GM10248 (cell line): ENCODE measurements around the gene NPAT.

ENCODE experiments used
- CTCF ChIA-PET: fragments of 300-600 bp; sonication (Branson Sonifier 250); formaldehyde crosslinking; extraction: SDS; loops from one replicate; lab custom pipeline; 2021; ENCODE audit warnings: antibody characterized with exemption; lab: Yijun Ruan, JAX
- POLR2A ChIA-PET: fragments of 350-650 bp; sonication (Branson Sonifier 250); formaldehyde crosslinking; extraction: SDS; loops from one replicate; lab custom pipeline; 2020; ENCODE audit warnings: antibody characterized with exemption; lab: Yijun Ruan, JAX
- DNase-seq: peaks from one replicate; pipeline ENCODE4 v3.0.0; 2012; ENCODE audit errors: extremely low spot score
- TF ChIP-seq, protein P1 (sequence below): IDR thresholded peaks from 2 replicates; pipeline ENCODE4 v1.5.1; 2012; ENCODE audit warnings: mild to moderate bottlenecking, low read depth; ENCODE audit errors: extremely low read depth, missing control alignments, control extremely low read depth

NPAT gene

DNA sequence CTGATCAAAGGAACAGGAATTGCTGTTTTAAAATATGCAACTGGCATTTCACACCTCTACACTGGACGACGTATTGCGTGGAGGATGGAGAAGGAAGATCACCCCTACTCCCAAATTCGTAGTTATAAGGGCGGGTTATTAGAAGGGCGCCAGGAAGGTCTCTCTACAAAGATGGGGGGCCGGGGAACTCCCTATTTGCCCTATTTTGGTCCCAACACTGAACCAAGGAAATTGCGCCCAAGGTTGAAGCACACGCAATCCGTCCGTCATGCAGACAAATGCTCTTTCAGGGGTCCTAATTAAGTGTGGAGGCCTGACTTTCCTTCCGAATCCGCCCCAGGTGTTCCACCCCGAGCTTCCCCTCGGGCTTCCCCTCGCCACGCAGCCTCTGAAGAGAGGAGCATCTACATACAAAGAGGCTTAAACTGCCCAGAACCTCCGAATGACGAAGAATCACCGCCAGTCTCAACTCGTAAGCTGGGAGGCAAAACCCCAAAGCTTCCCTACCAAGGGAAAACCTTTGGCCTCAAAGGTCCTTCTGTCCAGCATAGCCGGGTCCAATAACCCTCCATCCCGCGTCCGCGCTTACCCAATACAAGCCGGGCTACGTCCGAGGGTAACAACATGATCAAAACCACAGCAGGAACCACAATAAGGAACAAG is 396 bp downstream of the NPAT start:
- ChIA-PET CTCF (interaction anchor here (1.0 to 2.6 kb wide), 7 partner anchors 15 to 444 kb away, joined by 3 to 12 read pairs (median 5); no protein-coding TSS in a partner anchor), POLR2A (interaction anchor here (0.5 to 1.6 kb wide), 3 partner anchors 20 to 372 kb away, joined by 3 to 6 read pairs (median 4); partner anchors contain the start of gene EXPH5)
- no peak for DNase-seq
- TF ChIP-seq, protein P1, sequence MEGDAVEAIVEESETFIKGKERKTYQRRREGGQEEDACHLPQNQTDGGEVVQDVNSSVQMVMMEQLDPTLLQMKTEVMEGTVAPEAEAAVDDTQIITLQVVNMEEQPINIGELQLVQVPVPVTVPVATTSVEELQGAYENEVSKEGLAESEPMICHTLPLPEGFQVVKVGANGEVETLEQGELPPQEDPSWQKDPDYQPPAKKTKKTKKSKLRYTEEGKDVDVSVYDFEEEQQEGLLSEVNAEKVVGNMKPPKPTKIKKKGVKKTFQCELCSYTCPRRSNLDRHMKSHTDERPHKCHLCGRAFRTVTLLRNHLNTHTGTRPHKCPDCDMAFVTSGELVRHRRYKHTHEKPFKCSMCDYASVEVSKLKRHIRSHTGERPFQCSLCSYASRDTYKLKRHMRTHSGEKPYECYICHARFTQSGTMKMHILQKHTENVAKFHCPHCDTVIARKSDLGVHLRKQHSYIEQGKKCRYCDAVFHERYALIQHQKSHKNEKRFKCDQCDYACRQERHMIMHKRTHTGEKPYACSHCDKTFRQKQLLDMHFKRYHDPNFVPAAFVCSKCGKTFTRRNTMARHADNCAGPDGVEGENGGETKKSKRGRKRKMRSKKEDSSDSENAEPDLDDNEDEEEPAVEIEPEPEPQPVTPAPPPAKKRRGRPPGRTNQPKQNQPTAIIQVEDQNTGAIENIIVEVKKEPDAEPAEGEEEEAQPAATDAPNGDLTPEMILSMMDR, result no peak

DNA sequence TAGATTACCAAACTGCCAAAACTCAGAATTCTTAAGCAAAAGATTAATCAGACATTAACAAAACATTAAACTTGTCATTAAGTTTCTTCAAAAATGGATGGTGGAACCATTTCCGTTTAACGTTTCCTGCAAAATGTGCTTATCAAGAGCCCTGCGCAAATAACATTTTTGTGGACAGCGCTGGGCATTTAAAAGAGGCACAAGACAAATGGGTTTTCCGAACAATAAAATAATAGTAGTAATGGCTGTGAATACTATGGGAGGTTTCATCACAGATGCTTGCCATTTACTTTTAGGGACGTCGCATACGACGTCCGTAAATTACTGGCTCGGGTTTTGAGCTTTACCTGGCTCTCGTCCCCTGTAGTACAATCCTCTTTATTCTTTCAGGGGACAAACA is 1.1 kb downstream of the NPAT start:
- TF ChIP-seq, protein P1, result no peak
- CTCF ChIA-PET, result interaction anchor here (0.9 to 2.5 kb wide), 3 partner anchors 14 to 57 kb away, joined by 3 to 12 read pairs (median 3); no protein-coding TSS in a partner anchor
- no peak for DNase-seq
- POLR2A ChIA-PET, result interaction anchor here (0.5 to 0.6 kb wide), 2 partner anchors 141 to 372 kb away, joined by 3 to 6 read pairs; partner anchors contain the start of gene EXPH5

DNA sequence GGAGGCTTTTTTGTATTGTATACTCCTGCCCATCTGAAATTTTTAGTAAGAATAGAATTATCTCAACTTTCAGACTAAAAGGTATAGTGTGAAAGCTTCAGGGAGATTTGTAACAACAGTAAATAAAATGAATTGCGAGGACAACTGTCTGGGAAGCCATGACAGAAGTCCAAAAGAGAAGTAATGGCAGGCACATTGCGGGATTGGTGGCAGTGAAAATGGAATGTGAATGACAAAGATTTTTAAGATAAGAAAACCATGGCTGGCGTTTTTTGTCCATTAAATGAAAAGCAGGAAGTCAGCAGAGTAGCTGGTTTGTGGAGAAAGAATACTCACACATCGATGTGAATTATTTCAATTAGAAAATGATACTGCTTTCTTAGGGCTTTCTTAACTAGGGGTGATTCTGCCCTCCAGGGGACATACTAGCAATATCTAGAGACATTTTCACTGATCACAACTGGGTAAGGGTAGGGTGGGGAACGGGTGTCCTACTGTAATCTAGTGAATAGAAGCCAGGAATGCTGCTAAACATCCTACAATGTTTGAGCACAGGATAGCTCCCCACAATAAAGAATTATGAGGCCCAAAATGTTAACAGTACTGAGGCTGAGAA is 1.6 kb downstream of the NPAT start:
- DNase-seq, result no peak
- ChIA-PET CTCF (interaction anchor here (0.9 kb wide), 1 partner anchor 14 kb away, joined by 3 read pairs; no protein-coding TSS in a partner anchor), POLR2A (no interaction called here)
- TF ChIP-seq, protein P1, result no peak

DNA sequence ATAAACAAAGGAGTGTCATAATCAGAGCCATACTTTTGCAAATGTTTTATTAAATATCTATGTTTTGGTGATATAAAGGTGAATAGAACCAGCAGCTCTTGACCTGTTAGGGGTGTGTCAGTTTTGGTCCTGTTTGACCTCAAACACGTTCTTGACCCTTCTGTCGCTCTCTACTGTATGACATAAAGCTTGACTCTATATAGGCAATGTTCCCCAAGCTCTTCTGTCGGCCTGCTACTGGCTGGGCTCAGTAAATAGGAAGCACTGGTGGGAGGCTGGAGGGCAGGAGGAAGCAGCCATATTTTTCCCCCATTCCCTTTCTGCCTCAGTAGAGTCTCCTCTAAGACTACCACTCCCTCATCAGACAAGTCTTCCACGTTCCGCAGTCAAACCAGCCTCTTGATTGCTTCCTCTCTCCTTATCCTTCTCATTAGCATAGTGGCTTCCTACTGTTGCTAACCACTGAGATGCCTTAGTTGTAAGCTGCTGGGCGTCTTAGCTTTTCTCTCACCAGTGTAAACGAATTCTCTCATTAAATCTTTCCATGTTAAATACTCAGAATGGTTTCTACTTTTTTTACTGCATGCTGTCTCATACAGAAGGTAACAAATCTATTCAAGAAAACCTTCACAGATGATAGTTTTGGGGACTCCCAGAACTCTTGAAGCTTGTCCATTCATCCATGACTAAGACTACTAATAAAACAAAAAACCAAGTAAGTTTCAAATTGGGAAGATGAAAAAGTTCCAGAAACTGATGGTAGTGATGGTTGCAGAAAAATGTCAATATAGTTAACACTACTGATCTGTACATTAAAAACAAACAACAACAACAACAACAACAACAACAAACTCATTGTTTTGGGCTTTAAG is 3.3 kb downstream of the NPAT start:
- POLR2A ChIA-PET, result interaction anchor here (1.2 kb wide), 1 partner anchor 9 kb away, joined by 6 read pairs; no protein-coding TSS in a partner anchor

DNA sequence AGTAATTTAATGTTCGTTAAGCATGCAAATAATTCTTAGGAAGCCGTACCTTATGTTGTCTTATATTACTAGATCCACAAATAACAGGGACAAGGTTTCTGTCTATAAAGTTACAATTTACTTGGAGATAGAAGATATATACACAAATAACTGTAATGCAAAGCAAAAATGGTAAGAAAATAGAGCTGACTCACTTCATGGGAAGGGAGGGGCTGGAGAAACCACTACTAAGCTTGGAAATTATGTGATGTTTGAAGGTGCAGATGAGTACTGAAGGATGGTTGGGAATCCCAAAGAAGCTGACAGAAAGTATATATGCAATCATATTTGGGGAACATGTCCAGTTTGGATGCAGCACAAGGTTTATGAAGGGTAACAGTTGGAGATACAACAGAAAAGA is 4.0 kb downstream of the NPAT start:
- DNase-seq, result no peak
- ChIA-PET CTCF (interaction anchor here (0.9 to 2.9 kb wide), 4 partner anchors 11 to 431 kb away, joined by 3 to 15 read pairs (median 4); no protein-coding TSS in a partner anchor), POLR2A (interaction anchor here (1.2 kb wide), 1 partner anchor 9 kb away, joined by 6 read pairs; no protein-coding TSS in a partner anchor)
- TF ChIP-seq, protein P1, result no peak

More for the DNA sequence above, 3.3 kb downstream of the NPAT start:
- CTCF ChIA-PET, result interaction anchor here (0.9 to 2.9 kb wide), 4 partner anchors 12 to 430 kb away, joined by 3 to 15 read pairs (median 4); no protein-coding TSS in a partner anchor
- no peak for DNase-seq
- TF ChIP-seq, protein P1, result no peak
